Endodermal cell (in vitro differentiated cells): ENCODE measurements around the gene CYP2D6. TPM values are rescaled to one million over a fixed set of nuclear protein-coding genes. Genes with fewer than 3 reads are reported as not detected.

Source experiments
- DNase-seq: peaks from one replicate; pipeline ENCODE4 v3.0.0-alpha.2; 2017
- H3K27ac ChIP-seq: 2 replicates; pipeline ENCODE4 v1.5.1; 2013; ENCODE audit warnings: mild to moderate bottlenecking, low read depth, low read length, moderate library complexity
- H3K27me3 ChIP-seq: 2 replicates; pipeline ENCODE4 v1.6.1; 2013; ENCODE audit warnings: mild to moderate bottlenecking, low read length, moderate library complexity; ENCODE audit not compliant: insufficient read depth, control insufficient read depth, poor library complexity, severe bottlenecking
- H3K36me3 ChIP-seq: 2 replicates; pipeline ENCODE4 v1.7.0; 2013; ENCODE audit warnings: mild to moderate bottlenecking, low read length, moderate library complexity; ENCODE audit not compliant: control insufficient read depth, insufficient read depth
- H3K4me1 ChIP-seq: one replicate; pipeline ENCODE4 v1.7.0; 2013; ENCODE audit warnings: low read length; ENCODE audit not compliant: control insufficient read depth, insufficient read depth
- H3K4me3 ChIP-seq: 2 replicates; pipeline ENCODE4 v1.5.1; 2013; ENCODE audit warnings: mild to moderate bottlenecking, low read length, moderate library complexity
- H3K9ac ChIP-seq: 2 replicates; pipeline ENCODE4 v1.6.1; 2013; ENCODE audit warnings: mild to moderate bottlenecking, low read length, moderate library complexity; ENCODE audit not compliant: poor library complexity, severe bottlenecking; ENCODE audit errors: extremely low read depth
- H3K9me3 ChIP-seq: 2 replicates; pipeline ENCODE4 v1.6.1; 2013; ENCODE audit warnings: mild to moderate bottlenecking, low read length, moderate library complexity; ENCODE audit not compliant: control insufficient read depth
- H3K27ac Mint-ChIP-seq: 2 replicates; pipeline ENCODE4 v1.8.0; 2020; ENCODE audit warnings: mixed read lengths
- H3K27me3 Mint-ChIP-seq: 2 replicates; pipeline ENCODE4 v1.8.0; 2021; ENCODE audit warnings: mild to moderate bottlenecking, mixed read lengths; ENCODE audit not compliant: insufficient read depth
- H3K36me3 Mint-ChIP-seq: 2 replicates; pipeline ENCODE4 v1.8.0; 2020; ENCODE audit warnings: low read depth, mixed read lengths
- H3K4me1 Mint-ChIP-seq: 2 replicates; pipeline ENCODE4 v1.8.0; 2020; ENCODE audit warnings: mixed read lengths
- H3K4me3 Mint-ChIP-seq: 2 replicates; pipeline ENCODE4 v1.8.0; 2020; ENCODE audit warnings: mild to moderate bottlenecking, moderate library complexity, mixed read lengths
- H3K9me3 Mint-ChIP-seq: 2 replicates; pipeline ENCODE4 v1.8.0; 2020; ENCODE audit warnings: mild to moderate bottlenecking, mixed read lengths
- WGBS, 2 experiments: methylation state at CpG; one replicate each; pipeline versions ENCODE4 v1.1.5 to v1.1.7; 2013; ENCODE audit warnings: missing lambda C conversion rate in 2 of 2, mixed read lengths in 1 of 2; ENCODE audit not compliant: insufficient coverage in 1 of 2, insufficient read length in 1 of 2; 5-methylcytosine and 5-hydroxymethylcytosine counted together
- total RNA-seq, 2 donors: library from RNA; stranded (reverse); fragmentation: NEBNext Ultra II Directional in 1 of 2; extraction: Animal tissue kit (Norgen Biotek cat#: 25700) in 1 of 2; gene quantifications; 2 replicates in 1 of 2; 3 replicates in 1 of 2; pipeline ENCODE4 v1.2.1, GENCODE V29; 2021
- TF ChIP-seq, protein P1 (sequence below): fragments of 200-600 bp; sonication (generic); conservative IDR thresholded peaks from 2 replicates; pipeline ENCODE4 v1.5.0; 2021; ENCODE audit warnings: antibody characterized with exemption, mild to moderate bottlenecking

Gene CYP2D6
- total RNA-seq, 2 donors from 2014 or later = 5.6 to 10.9 TPM

DNA sequence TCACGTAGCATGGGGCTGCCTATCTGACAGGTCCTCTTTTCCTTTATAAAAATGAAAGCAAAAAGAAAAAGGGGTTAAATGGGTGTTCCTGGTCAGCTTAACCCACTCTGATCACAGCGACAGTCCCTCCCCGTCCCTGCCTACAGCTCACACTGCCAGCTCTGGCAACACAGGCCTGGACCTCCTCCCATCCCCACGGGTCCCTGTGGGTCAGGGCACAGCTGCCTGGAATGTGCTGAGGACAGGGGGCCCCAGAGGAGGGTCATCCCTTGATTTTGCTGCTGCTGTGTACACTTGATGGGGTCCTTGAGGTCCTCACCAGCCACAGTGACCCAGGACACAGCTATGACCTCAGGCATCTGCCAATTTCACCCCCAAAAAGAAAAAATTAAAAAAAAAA lies 29.6 kb upstream of the CYP2D6 start:
- peaks cover 51% of the 10 kb centered on the region for H3K36me3 Mint-ChIP-seq
- H3K4me3 Mint-ChIP-seq = no peak overlapping the region
- 91% methylated on average over 4 of the region's 4 CpGs; no CpG with 5 or more reads in 1 of the 2 experiments for WGBS, 2 experiments
- Histone ChIP-seq H3K36me3 (peaks cover 71% of the 10 kb centered on the region), H3K27me3 (no peaks in the 10 kb centered on the region), H3K27ac (no peak overlapping the region), H3K4me3 (no peak overlapping the region), H3K9ac (no peak overlapping the region), H3K4me1 (no peaks in the 10 kb centered on the region), H3K9me3 (no peaks in the 10 kb centered on the region)
- H3K4me1 Mint-ChIP-seq = no peaks in the 10 kb centered on the region
- TF ChIP-seq, protein P1, sequence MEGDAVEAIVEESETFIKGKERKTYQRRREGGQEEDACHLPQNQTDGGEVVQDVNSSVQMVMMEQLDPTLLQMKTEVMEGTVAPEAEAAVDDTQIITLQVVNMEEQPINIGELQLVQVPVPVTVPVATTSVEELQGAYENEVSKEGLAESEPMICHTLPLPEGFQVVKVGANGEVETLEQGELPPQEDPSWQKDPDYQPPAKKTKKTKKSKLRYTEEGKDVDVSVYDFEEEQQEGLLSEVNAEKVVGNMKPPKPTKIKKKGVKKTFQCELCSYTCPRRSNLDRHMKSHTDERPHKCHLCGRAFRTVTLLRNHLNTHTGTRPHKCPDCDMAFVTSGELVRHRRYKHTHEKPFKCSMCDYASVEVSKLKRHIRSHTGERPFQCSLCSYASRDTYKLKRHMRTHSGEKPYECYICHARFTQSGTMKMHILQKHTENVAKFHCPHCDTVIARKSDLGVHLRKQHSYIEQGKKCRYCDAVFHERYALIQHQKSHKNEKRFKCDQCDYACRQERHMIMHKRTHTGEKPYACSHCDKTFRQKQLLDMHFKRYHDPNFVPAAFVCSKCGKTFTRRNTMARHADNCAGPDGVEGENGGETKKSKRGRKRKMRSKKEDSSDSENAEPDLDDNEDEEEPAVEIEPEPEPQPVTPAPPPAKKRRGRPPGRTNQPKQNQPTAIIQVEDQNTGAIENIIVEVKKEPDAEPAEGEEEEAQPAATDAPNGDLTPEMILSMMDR = no peak
- no peaks in the 10 kb centered on the region for H3K27me3 Mint-ChIP-seq
- no peak for DNase-seq
- no peak overlapping the region for H3K27ac Mint-ChIP-seq
- H3K9me3 Mint-ChIP-seq = no peaks in the 10 kb centered on the region

DNA sequence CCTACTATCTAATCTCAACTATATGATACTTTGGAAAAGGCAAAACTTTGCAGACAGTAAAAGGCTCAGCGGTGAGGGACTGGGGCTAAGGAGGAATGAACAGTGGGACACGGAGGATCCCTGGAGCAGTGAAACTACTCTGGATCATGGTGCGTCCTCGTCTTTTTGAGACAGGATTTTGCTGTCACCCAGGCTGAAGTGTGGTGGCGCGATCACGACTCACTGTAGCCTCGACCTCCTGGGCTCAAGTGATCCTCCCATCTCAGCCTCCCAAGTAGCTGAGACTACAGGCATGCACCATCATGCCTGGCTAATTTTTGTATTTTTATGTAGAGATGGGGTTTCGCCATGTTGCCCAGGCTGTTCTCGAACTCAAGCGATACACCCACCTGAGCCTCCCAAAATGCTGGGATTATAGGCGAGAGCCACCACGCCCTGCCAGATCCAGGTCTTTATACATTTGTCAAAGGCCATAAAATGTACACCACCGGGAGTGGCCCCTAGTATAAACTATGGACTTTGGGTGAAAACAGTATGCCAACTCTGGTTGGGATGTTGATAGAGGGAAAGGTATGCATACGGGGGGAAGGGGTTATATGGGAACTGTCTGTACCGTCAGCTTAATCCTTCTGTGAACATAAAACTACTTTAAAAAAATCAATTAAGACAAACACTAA lies 28.0 kb upstream of the CYP2D6 start:
- peaks cover 54% of the 10 kb centered on the region for H3K36me3 Mint-ChIP-seq
- H3K9me3 ChIP-seq = no peaks in the 10 kb centered on the region
- no peak overlapping the region for H3K4me3 Mint-ChIP-seq
- DNase-seq = no peak
- no peak overlapping the region for H3K4me3 ChIP-seq
- TF ChIP-seq, protein P1 = no peak
- H3K27me3 Mint-ChIP-seq = no peaks in the 10 kb centered on the region
- H3K9ac ChIP-seq = no peak overlapping the region
- 88 to 94% methylated on average over 13 to 15 of the region's 16 CpGs for WGBS, 2 experiments
- no peak overlapping the region for H3K27ac ChIP-seq
- no peaks in the 10 kb centered on the region for H3K4me1 ChIP-seq
- no peaks in the 10 kb centered on the region for H3K9me3 Mint-ChIP-seq
- no peak overlapping the region for H3K27ac Mint-ChIP-seq
- no peaks in the 10 kb centered on the region for H3K27me3 ChIP-seq
- H3K36me3 ChIP-seq = peaks cover 69% of the 10 kb centered on the region
- H3K4me1 Mint-ChIP-seq = no peaks in the 10 kb centered on the region

DNA sequence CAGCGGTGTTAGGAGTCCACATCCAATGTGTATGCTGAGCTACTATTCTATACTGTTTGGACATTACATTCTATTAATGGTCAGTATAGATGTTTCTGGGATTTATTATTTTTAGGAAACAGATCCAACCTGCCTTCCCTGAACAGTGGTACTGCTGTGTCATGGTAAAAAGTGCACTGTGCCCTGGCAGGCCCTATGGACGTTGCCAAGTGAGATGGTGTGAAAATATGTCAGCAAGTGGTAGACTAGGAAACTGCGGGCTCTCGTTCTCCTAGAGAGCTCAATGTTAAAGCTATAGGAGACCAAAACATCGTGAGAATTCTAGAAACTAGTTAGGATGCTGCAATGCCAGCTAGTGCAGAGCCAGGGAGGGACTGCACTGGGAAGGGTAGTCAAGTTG lies 26.0 kb upstream of the CYP2D6 start:
- TF ChIP-seq, protein P1 = no peak
- no peaks in the 10 kb centered on the region for H3K27me3 Mint-ChIP-seq
- no peaks in the 10 kb centered on the region for H3K4me1 ChIP-seq
- no peak overlapping the region for H3K27ac Mint-ChIP-seq
- H3K4me3 ChIP-seq = no peak overlapping the region
- H3K9me3 Mint-ChIP-seq = no peaks in the 10 kb centered on the region
- H3K36me3 Mint-ChIP-seq = peaks cover 59% of the 10 kb centered on the region
- no peaks in the 10 kb centered on the region for H3K4me1 Mint-ChIP-seq
- WGBS, 2 experiments = 88 to 95% methylated on average over 4 to 5 of the region's 5 CpGs
- H3K9me3 ChIP-seq = no peaks in the 10 kb centered on the region
- H3K27me3 ChIP-seq = no peaks in the 10 kb centered on the region
- H3K27ac ChIP-seq = no peak overlapping the region
- H3K4me3 Mint-ChIP-seq = no peak overlapping the region
- H3K9ac ChIP-seq = no peak overlapping the region
- H3K36me3 ChIP-seq = peaks cover 55% of the 10 kb centered on the region
- DNase-seq = no peak
